ENCODE results near the gene TOMM22. TPM values are rescaled to one million over a fixed set of nuclear protein-coding genes. Genes with fewer than 3 reads are reported as not detected.

TOMM22 gene
- total RNA-seq, 1 experiment from 2014 or later, result 146 TPM

GRCh38 chr22:38700789-38701628 is 19.3 kb downstream of the TOMM22 start, which contains the start of gene JOSD1 (continued):
- TF ChIP-seq CDX4 (CRISPR knock-in tag; IDR thresholded peaks at IDR 0.05; ENCODE audit: borderline replicate concordance), result no peak
- TF ChIP-seq CREM (CRISPR knock-in tag; IDR thresholded peaks at IDR 0.05), result peak; percentile 99
- no peak for TF ChIP-seq PRRX2 (CRISPR knock-in tag; IDR thresholded peaks at IDR 0.05)
- no peak for TF ChIP-seq AR (CRISPR knock-in tag; IDR thresholded peaks at IDR 0.05)
- TF ChIP-seq ZNF281 (CRISPR knock-in tag; IDR thresholded peaks at IDR 0.05), result no peak
- TF ChIP-seq ZNF219 (CRISPR knock-in tag; IDR thresholded peaks at IDR 0.05; ENCODE audit: borderline replicate concordance), result 0 out of 2 replicates have a peak, but pooled peaks have one; percentile 32
- TF ChIP-seq CREB1 (CRISPR knock-in tag; IDR thresholded peaks at IDR 0.05), result peak; percentile 71
- no peak for TF ChIP-seq ZNF263 (CRISPR knock-in tag; IDR thresholded peaks at IDR 0.05; ENCODE audit: low read depth)
- TF ChIP-seq STAT6 (CRISPR knock-in tag; conservative IDR thresholded peaks at IDR 0.05; ENCODE audit: low read depth), result no peak; the same call in 1 of the 2 replicates
- peak; percentile 35; the same call in 1 of the 2 replicates for TF ChIP-seq ESRRA (CRISPR knock-in tag; IDR thresholded peaks at IDR 0.05; ENCODE audit: borderline replicate concordance)
- peak; percentile 92 for TF ChIP-seq MYBL2 (CRISPR knock-in tag; IDR thresholded peaks at IDR 0.05)
- no peak; the same call in 1 of the 2 replicates for TF ChIP-seq E2F4 (CRISPR knock-in tag; IDR thresholded peaks at IDR 0.05; ENCODE audit: borderline replicate concordance, low read depth)
- TF ChIP-seq PREB (CRISPR knock-in tag; IDR thresholded peaks at IDR 0.05; ENCODE audit: borderline replicate concordance), result no peak
- no peak for TF ChIP-seq ATF3 (CRISPR knock-in tag; conservative IDR thresholded peaks at IDR 0.05)
- TF ChIP-seq GABPB1 (CRISPR knock-in tag; IDR thresholded peaks at IDR 0.05), result peak; percentile 64
- TF ChIP-seq SOX15 (CRISPR knock-in tag; IDR thresholded peaks at IDR 0.05), result no peak
- no peak for TF ChIP-seq NR2C2 (CRISPR knock-in tag; IDR thresholded peaks at IDR 0.05)
- no peak for TF ChIP-seq AFF4 (CRISPR knock-in tag; IDR thresholded peaks at IDR 0.05; ENCODE audit: borderline replicate concordance)
- TF ChIP-seq E2F1 (CRISPR knock-in tag; IDR thresholded peaks at IDR 0.05), result no peak
- TF ChIP-seq OVOL2 (CRISPR knock-in tag; IDR thresholded peaks at IDR 0.05; ENCODE audit: borderline replicate concordance), result no peak

All from WTC11 (cell line).